ENCODE measurements around the gene IRF9.

The IRF9 gene

DNA sequence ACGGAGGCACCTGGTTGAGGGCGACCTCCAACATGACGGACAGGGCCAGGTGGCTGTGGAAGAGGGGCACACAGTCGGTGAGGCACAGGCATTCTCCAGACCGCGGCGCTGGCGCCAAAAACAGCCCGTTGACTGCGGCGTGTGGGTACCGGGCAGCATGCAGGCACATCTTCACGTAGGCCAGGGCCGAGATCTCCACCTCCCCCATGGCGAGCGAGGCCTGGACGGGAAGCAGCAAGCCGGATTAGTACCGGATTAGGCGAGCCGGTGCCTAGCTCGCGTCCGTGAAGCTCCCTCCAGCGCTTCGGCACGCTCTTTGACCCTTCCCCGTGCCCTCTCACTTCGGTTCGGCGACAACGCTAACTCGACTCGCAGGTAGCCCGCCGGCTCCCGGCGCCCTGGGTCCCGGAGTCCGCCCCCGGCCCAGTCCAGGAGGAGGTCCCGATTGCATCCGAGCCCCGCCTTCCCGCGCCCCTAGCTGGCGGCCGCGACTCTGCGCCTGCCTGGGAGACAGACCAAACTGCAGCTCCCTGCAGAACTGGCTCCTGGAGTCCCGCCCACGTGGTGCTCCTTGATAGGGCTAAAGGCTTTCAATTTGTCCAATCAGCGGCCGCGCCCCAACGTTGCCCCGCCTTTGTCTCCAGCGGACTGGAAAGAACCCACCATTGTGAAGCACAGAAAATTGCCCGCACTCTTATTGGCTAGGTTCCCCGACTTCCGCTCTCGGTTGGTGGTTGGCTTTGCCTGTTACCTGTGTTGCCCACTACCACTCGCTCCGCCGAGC is 19.8 kb upstream of the IRF9 start, which contains the start of gene EMC9 (continued):
- TF ChIP-seq PRDM4 (tag by site-specific recombination; IDR thresholded peaks at IDR 0.05) (no peak), ZNF394 (tag by site-specific recombination; IDR thresholded peaks at IDR 0.05; ENCODE audit: borderline replicate concordance) (peak; percentile 51; the same call in 1 of the 2 replicates), ZNF148 (tag by site-specific recombination; IDR thresholded peaks at IDR 0.05; ENCODE audit: borderline replicate concordance) (no peak), ZNF785 (tag by site-specific recombination; IDR thresholded peaks at IDR 0.05) (peak; percentile 73; the same call in 1 of the 2 replicates), ZNF600 (tag by site-specific recombination; IDR thresholded peaks at IDR 0.05) (peak; percentile 84), ZNF2 (tag by site-specific recombination; IDR thresholded peaks at IDR 0.05) (peak; percentile 81; the same call in 1 of the 2 replicates), INSM2 (tag by site-specific recombination; IDR thresholded peaks at IDR 0.05) (0 out of 2 replicates have a peak, but pooled peaks have one; percentile 27), ZBTB21 (tag by site-specific recombination; IDR thresholded peaks at IDR 0.05) (no peak), ZNF776 (tag by site-specific recombination; IDR thresholded peaks at IDR 0.05; ENCODE audit: borderline replicate concordance) (no peak), ZNF404 (tag by site-specific recombination; IDR thresholded peaks at IDR 0.05) (no peak), IKZF3 (tag by site-specific recombination; IDR thresholded peaks at IDR 0.05) (no peak), SP7 (tag by site-specific recombination; IDR thresholded peaks at IDR 0.05) (peak; percentile 81), ZNF837 (tag by site-specific recombination; IDR thresholded peaks at IDR 0.05) (no peak), ZSCAN5A (tag by site-specific recombination; IDR thresholded peaks at IDR 0.05) (peak; percentile 75; the same call in 1 of the 2 replicates), CTCF (tag by site-specific recombination; IDR thresholded peaks at IDR 0.05) (peak; percentile 78), ZNF548 (tag by site-specific recombination; IDR thresholded peaks at IDR 0.05) (no peak), ZEB2 (tag by site-specific recombination; IDR thresholded peaks at IDR 0.05) (peak; percentile 94)
- TF ChIP-seq, protein P1, sequence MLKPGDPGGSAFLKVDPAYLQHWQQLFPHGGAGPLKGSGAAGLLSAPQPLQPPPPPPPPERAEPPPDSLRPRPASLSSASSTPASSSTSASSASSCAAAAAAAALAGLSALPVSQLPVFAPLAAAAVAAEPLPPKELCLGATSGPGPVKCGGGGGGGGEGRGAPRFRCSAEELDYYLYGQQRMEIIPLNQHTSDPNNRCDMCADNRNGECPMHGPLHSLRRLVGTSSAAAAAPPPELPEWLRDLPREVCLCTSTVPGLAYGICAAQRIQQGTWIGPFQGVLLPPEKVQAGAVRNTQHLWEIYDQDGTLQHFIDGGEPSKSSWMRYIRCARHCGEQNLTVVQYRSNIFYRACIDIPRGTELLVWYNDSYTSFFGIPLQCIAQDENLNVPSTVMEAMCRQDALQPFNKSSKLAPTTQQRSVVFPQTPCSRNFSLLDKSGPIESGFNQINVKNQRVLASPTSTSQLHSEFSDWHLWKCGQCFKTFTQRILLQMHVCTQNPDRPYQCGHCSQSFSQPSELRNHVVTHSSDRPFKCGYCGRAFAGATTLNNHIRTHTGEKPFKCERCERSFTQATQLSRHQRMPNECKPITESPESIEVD (tag by site-specific recombination; IDR thresholded peaks at IDR 0.05) = no peak
- TF ChIP-seq, protein P2, sequence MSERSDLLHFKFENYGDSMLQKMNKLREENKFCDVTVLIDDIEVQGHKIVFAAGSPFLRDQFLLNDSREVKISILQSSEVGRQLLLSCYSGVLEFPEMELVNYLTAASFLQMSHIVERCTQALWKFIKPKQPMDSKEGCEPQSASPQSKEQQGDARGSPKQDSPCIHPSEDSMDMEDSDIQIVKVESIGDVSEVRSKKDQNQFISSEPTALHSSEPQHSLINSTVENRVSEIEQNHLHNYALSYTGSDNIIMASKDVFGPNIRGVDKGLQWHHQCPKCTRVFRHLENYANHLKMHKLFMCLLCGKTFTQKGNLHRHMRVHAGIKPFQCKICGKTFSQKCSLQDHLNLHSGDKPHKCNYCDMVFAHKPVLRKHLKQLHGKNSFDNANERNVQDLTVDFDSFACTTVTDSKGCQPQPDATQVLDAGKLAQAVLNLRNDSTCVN (tag by site-specific recombination; optimal IDR thresholded peaks at IDR 0.05) = peak; percentile 84
- TF ChIP-seq, protein P3, sequence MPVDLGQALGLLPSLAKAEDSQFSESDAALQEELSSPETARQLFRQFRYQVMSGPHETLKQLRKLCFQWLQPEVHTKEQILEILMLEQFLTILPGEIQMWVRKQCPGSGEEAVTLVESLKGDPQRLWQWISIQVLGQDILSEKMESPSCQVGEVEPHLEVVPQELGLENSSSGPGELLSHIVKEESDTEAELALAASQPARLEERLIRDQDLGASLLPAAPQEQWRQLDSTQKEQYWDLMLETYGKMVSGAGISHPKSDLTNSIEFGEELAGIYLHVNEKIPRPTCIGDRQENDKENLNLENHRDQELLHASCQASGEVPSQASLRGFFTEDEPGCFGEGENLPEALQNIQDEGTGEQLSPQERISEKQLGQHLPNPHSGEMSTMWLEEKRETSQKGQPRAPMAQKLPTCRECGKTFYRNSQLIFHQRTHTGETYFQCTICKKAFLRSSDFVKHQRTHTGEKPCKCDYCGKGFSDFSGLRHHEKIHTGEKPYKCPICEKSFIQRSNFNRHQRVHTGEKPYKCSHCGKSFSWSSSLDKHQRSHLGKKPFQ (tag by site-specific recombination; IDR thresholded peaks at IDR 0.05) = peak; percentile 19; the same call in 1 of the 2 replicates
- TF ChIP-seq, protein P4, sequence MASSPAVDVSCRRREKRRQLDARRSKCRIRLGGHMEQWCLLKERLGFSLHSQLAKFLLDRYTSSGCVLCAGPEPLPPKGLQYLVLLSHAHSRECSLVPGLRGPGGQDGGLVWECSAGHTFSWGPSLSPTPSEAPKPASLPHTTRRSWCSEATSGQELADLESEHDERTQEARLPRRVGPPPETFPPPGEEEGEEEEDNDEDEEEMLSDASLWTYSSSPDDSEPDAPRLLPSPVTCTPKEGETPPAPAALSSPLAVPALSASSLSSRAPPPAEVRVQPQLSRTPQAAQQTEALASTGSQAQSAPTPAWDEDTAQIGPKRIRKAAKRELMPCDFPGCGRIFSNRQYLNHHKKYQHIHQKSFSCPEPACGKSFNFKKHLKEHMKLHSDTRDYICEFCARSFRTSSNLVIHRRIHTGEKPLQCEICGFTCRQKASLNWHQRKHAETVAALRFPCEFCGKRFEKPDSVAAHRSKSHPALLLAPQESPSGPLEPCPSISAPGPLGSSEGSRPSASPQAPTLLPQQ (tag by site-specific recombination; IDR thresholded peaks at IDR 0.05) = no peak; the same call in none of the 2 replicates
